Measurements from ENCODE around the gene KCNN1. TPM values are rescaled to one million over a fixed set of nuclear protein-coding genes. Genes with fewer than 3 reads are reported as not detected.
"Not testable (repeated sequence)": the region's sequence is repeated elsewhere in the genome, so short reads cannot be mapped to it uniquely, and the experiment has no call there.

The KCNN1 gene
- total and polyA plus RNA-seq, 2 experiments from 2014 or later = 26.7 to 28.0 TPM

- H3K4me1 ChIP-seq (ENCODE audit: low read depth) = no peaks in the 10 kb centered on the region
- H3K4me3 ChIP-seq = no peak overlapping the region
- no peaks in the 10 kb centered on the region for H3K36me3 ChIP-seq
- no peak for TF ChIP-seq CTCF (IDR thresholded peaks at IDR 0.05; ENCODE audit: low read depth, low read length)
- no peaks in the 10 kb centered on the region for H3K9me3 ChIP-seq (ENCODE audit: low read depth)
- peak in 1 of 2 donors; percentile 67 for DNase-seq (ENCODE audit: low read depth in 1 of 2, low spot score in 1 of 2)
- no peak overlapping the region for H3K27ac ChIP-seq
- H3K27me3 ChIP-seq = no peaks in the 10 kb centered on the region
These were observed 53.5 kb downstream of the KCNN1 start for GRCh38 chr19:18020212-18021085.

- peak in 1 of 2 donors; percentile 92 for DNase-seq (ENCODE audit: low read depth in 1 of 2, low spot score in 1 of 2)
- no peak overlapping the region for H3K27ac ChIP-seq
- no peak overlapping the region for H3K4me3 ChIP-seq
- no peaks in the 10 kb centered on the region for H3K27me3 ChIP-seq
- H3K36me3 ChIP-seq = no peaks in the 10 kb centered on the region
- no peaks in the 10 kb centered on the region for H3K9me3 ChIP-seq (ENCODE audit: low read depth)
- no peak for TF ChIP-seq CTCF (IDR thresholded peaks at IDR 0.05; ENCODE audit: low read depth, low read length)
- H3K4me1 ChIP-seq (ENCODE audit: low read depth) = no peaks in the 10 kb centered on the region
These were observed 54.3 kb downstream of the KCNN1 start for GRCh38 chr19:18021121-18021755.

GRCh38 chr19:18023622-18024251 lies 56.8 kb downstream of the KCNN1 start:
- peak in 1 of 2 donors; percentile 95 for DNase-seq (ENCODE audit: low read depth in 1 of 2, low spot score in 1 of 2)
- H3K9me3 ChIP-seq (ENCODE audit: low read depth) = no peaks in the 10 kb centered on the region
- no peaks in the 10 kb centered on the region for H3K36me3 ChIP-seq
- H3K4me1 ChIP-seq (ENCODE audit: low read depth) = no peaks in the 10 kb centered on the region
- H3K27ac ChIP-seq = no peak overlapping the region
- H3K27me3 ChIP-seq = no peaks in the 10 kb centered on the region
- no peak overlapping the region for H3K4me3 ChIP-seq
- no peak for TF ChIP-seq CTCF (IDR thresholded peaks at IDR 0.05; ENCODE audit: low read depth, low read length)

GRCh38 chr19:18027151-18027550 lies 60.2 kb downstream of the KCNN1 start:
- Histone ChIP-seq H3K9me3 (ENCODE audit: low read depth) (no peaks in the 10 kb centered on the region), H3K4me3 (no peak overlapping the region), H3K27me3 (no peaks in the 10 kb centered on the region), H3K4me1 (ENCODE audit: low read depth) (no peaks in the 10 kb centered on the region), H3K36me3 (no peaks in the 10 kb centered on the region), H3K27ac (no peak overlapping the region)
- DNase-seq (ENCODE audit: low read depth in 1 of 2, low spot score in 1 of 2) = no peak
- no peak for TF ChIP-seq CTCF (IDR thresholded peaks at IDR 0.05; ENCODE audit: low read depth, low read length)

- Histone ChIP-seq H3K36me3 (no peaks in the 10 kb centered on the region), H3K27me3 (no peaks in the 10 kb centered on the region), H3K4me1 (ENCODE audit: low read depth) (no peaks in the 10 kb centered on the region), H3K27ac (no peak overlapping the region), H3K4me3 (no peak overlapping the region), H3K9me3 (ENCODE audit: low read depth) (no peaks in the 10 kb centered on the region)
- no peak for DNase-seq (ENCODE audit: low read depth in 1 of 2, low spot score in 1 of 2)
- no peak for TF ChIP-seq CTCF (IDR thresholded peaks at IDR 0.05; ENCODE audit: low read depth, low read length)
These were observed 62.9 kb downstream of the KCNN1 start for GRCh38 chr19:18029617-18030338.

- H3K9me3 ChIP-seq (ENCODE audit: low read depth); H3K36me3 ChIP-seq; H3K4me1 ChIP-seq (ENCODE audit: low read depth); H3K27me3 ChIP-seq; H3K27ac ChIP-seq; H3K4me3 ChIP-seq; DNase-seq (ENCODE audit: low read depth in 1 of 2, low spot score in 1 of 2): not testable (repeated sequence)
These were observed 64.5 kb downstream of the KCNN1 start for GRCh38 chr19:18031401-18031800.

GRCh38 chr19:18032102-18032501 lies 65.2 kb downstream of the KCNN1 start:
- H3K27me3 ChIP-seq; H3K27ac ChIP-seq; DNase-seq (ENCODE audit: low read depth in 1 of 2, low spot score in 1 of 2); H3K4me1 ChIP-seq (ENCODE audit: low read depth); H3K9me3 ChIP-seq (ENCODE audit: low read depth); H3K36me3 ChIP-seq; H3K4me3 ChIP-seq: not testable (repeated sequence)
